ENCODE data around the gene MAD1L1.

The MAD1L1 gene

GRCh38 chr7:2084331-2084730 lies 148.4 kb downstream of the MAD1L1 start:
- DNase-seq (ENCODE audit: low spot score): no peak

GRCh38 chr7:2083362-2083761 lies 149.4 kb downstream of the MAD1L1 start:
- no peak for DNase-seq (ENCODE audit: low spot score)

GRCh38 chr7:2082139-2082998 lies 150.4 kb downstream of the MAD1L1 start:
- DNase-seq (ENCODE audit: low spot score): peak; percentile 46

GRCh38 chr7:2081526-2082135 lies 151.1 kb downstream of the MAD1L1 start:
- no peak for DNase-seq (ENCODE audit: low spot score)

GRCh38 chr7:2080477-2080876 lies 152.3 kb downstream of the MAD1L1 start:
- DNase-seq (ENCODE audit: low spot score): no peak

- DNase-seq (ENCODE audit: low spot score): no peak
Observed at GRCh38 chr7:2080060-2080387, 152.7 kb downstream of the MAD1L1 start.

- DNase-seq (ENCODE audit: low spot score): no peak
Observed at GRCh38 chr7:2079332-2080059, 153.2 kb downstream of the MAD1L1 start.

GRCh38 chr7:2078899-2079298 lies 153.8 kb downstream of the MAD1L1 start:
- no peak for DNase-seq (ENCODE audit: low spot score)

GRCh38 chr7:2076649-2077064 lies 156.1 kb downstream of the MAD1L1 start:
- DNase-seq (ENCODE audit: low spot score): no peak

- DNase-seq (ENCODE audit: low spot score): no peak
Observed at GRCh38 chr7:2075811-2076210, 156.9 kb downstream of the MAD1L1 start.

GRCh38 chr7:2074691-2075090 lies 158.1 kb downstream of the MAD1L1 start:
- no peak for DNase-seq (ENCODE audit: low spot score)

GRCh38 chr7:2072798-2073197 lies 159.9 kb downstream of the MAD1L1 start:
- DNase-seq (ENCODE audit: low spot score): no peak

GRCh38 chr7:2072042-2072441 lies 160.7 kb downstream of the MAD1L1 start:
- DNase-seq (ENCODE audit: low spot score): no peak

- DNase-seq (ENCODE audit: low spot score): no peak
Observed at GRCh38 chr7:2071133-2071832, 161.5 kb downstream of the MAD1L1 start.

GRCh38 chr7:2070151-2070763 lies 162.5 kb downstream of the MAD1L1 start:
- no peak for DNase-seq (ENCODE audit: low spot score)

GRCh38 chr7:2069472-2069860 lies 163.3 kb downstream of the MAD1L1 start:
- peak; percentile 27 for DNase-seq (ENCODE audit: low spot score)

- no peak for DNase-seq (ENCODE audit: low spot score)
Observed at GRCh38 chr7:2068693-2069471, 163.9 kb downstream of the MAD1L1 start.

- DNase-seq (ENCODE audit: low spot score): no peak
Observed at GRCh38 chr7:2066251-2066919, 166.4 kb downstream of the MAD1L1 start.

- DNase-seq (ENCODE audit: low spot score): no peak
Observed at GRCh38 chr7:2065528-2065927, 167.2 kb downstream of the MAD1L1 start.

GRCh38 chr7:2063563-2064260 lies 169.0 kb downstream of the MAD1L1 start:
- no peak for DNase-seq (ENCODE audit: low spot score)
